CD4-positive, CD25-positive, alpha-beta regulatory T cell (primary cell): ENCODE data around the gene LRP2. TPM values are rescaled to one million over a fixed set of nuclear protein-coding genes. Genes with fewer than 3 reads are reported as not detected.

ENCODE experiments used
- ATAC-seq, 2 donors: fragments of 150-1000 bp; cut with Tn5 transposase; one replicate each; pipeline ENCODE4 v1.10.0; 2021; ENCODE audit warnings: low read depth in 2 of 2, moderate number of reproducible peaks in 2 of 2, moderate library complexity in 1 of 2
- DNase-seq, 3 donors: peaks; one replicate each; pipeline versions ENCODE4 v3.0.0 to v3.0.0-alpha.2; 2012 to 2022; ENCODE audit warnings: mixed read lengths in 1 of 3
- H3K27ac ChIP-seq: one replicate; pipeline ENCODE4 v1.7.0; 2013; ENCODE audit warnings: mild to moderate bottlenecking, low read length; ENCODE audit not compliant: insufficient read depth, poor library complexity, severe bottlenecking
- H3K27me3 ChIP-seq: one replicate; pipeline ENCODE4 v1.7.0; 2013; ENCODE audit warnings: low read length; ENCODE audit not compliant: control insufficient read depth, insufficient read depth
- H3K36me3 ChIP-seq: one replicate; pipeline ENCODE4 v1.7.0; 2013; ENCODE audit warnings: mild to moderate bottlenecking, low read length, moderate library complexity; ENCODE audit not compliant: control insufficient read depth, insufficient read depth
- H3K4me1 ChIP-seq: 2 replicates; pipeline ENCODE4 v1.7.0; 2013; ENCODE audit warnings: mild to moderate bottlenecking, low read length; ENCODE audit not compliant: insufficient read depth, control insufficient read depth, poor library complexity, severe bottlenecking
- H3K4me3 ChIP-seq: one replicate; pipeline ENCODE4 v1.7.0; 2013; ENCODE audit warnings: low read depth, mild to moderate bottlenecking, low read length, moderate library complexity
- H3K9me3 ChIP-seq, 2 experiments: 1 replicate in 1 of 2; 2 replicates in 1 of 2; pipeline ENCODE4 v1.7.0; 2013; ENCODE audit warnings: low read length in 2 of 2, mild to moderate bottlenecking in 1 of 2, moderate library complexity in 1 of 2; ENCODE audit not compliant: control insufficient read depth in 2 of 2
- H3K27ac Mint-ChIP-seq, 3 donors: one replicate each; pipeline ENCODE4 v1.8.0; 2020 to 2022; ENCODE audit warnings: mild to moderate bottlenecking in 3 of 3, mixed read lengths in 3 of 3, moderate library complexity in 2 of 3
- H3K27me3 Mint-ChIP-seq: one replicate; pipeline ENCODE4 v1.8.0; 2022; ENCODE audit warnings: mild to moderate bottlenecking, mixed read lengths
- H3K36me3 Mint-ChIP-seq: one replicate; pipeline ENCODE4 v1.8.0; 2020; ENCODE audit warnings: mixed read lengths
- H3K4me1 Mint-ChIP-seq, 4 donors: one replicate each; pipeline ENCODE4 v1.8.0; 2020 to 2022; ENCODE audit warnings: mixed read lengths in 4 of 4, mild to moderate bottlenecking in 1 of 4
- H3K4me3 Mint-ChIP-seq, 4 donors: one replicate each; pipeline ENCODE4 v1.8.0; 2020 to 2022; ENCODE audit warnings: mild to moderate bottlenecking in 4 of 4, mixed read lengths in 4 of 4, moderate library complexity in 3 of 4
- H3K9me3 Mint-ChIP-seq, 7 donors: one replicate each; pipeline ENCODE4 v1.8.0; 2020 to 2022; ENCODE audit warnings: mixed read lengths in 7 of 7, mild to moderate bottlenecking in 3 of 7, moderate library complexity in 2 of 7
- polyA plus RNA-seq, 4 donors: library from polyadenylated mRNA; unstranded; fragments of 300-500 nt; fragmentation: Illumina TruSeq; gene quantifications; one replicate each; pipeline ENCODE4 v1.2.3, GENCODE V29; 2021
- total RNA-seq: library from RNA; stranded (reverse); gene quantifications from one replicate; pipeline ENCODE4 v1.2.3, GENCODE V29; 2022

Gene LRP2
- total and polyA plus RNA-seq, 5 donors from 2014 or later = not detected

GRCh38 chr2:169229590-169229989, 132.7 kb downstream of the LRP2 start:
- Histone ChIP-seq H3K9me3 (no peaks in the 10 kb centered on the region), H3K27ac (no peak overlapping the region), H3K27me3 (no peaks in the 10 kb centered on the region), H3K4me3 (no peak overlapping the region), H3K4me1 (no peaks in the 10 kb centered on the region), H3K36me3 (no peaks in the 10 kb centered on the region)
- Mint-ChIP-seq H3K27me3 (peaks cover 5% of the 10 kb centered on the region), H3K4me3 (no peak overlapping the region), H3K27ac (no peak overlapping the region), H3K4me1 (no peaks in the 10 kb centered on the region), H3K9me3 (peaks cover 0 to 2% (median 0%) of the 10 kb centered on the region in 7 donors), H3K36me3 (no peaks in the 10 kb centered on the region)
- ATAC-seq (no peak), DNase-seq (no peak)

DNA sequence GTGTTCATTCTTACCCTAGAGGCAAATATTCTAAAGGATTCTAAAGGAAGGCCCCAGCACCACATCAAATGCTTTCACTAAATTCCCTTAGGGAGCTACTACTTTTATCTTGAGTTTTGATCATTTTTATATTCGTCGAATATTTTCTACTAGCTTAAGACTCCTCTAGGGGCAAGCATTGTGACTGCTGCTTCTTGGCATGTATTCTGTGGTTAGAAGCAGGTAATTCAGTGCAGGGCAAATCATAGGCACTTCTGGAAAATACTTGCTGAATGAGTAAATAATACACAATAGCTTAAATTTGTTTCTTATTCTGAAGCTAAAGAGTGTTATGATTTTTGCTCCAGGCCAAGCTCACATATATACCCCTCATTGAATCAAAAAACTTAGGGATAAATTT, 136.4 kb downstream of the LRP2 start:
- Histone ChIP-seq H3K27ac (no peak overlapping the region), H3K4me1 (no peaks in the 10 kb centered on the region), H3K36me3 (no peaks in the 10 kb centered on the region), H3K4me3 (no peak overlapping the region), H3K9me3 (no peaks in the 10 kb centered on the region), H3K27me3 (peaks cover 2% of the 10 kb centered on the region)
- H3K4me1 Mint-ChIP-seq = no peaks in the 10 kb centered on the region
- H3K36me3 Mint-ChIP-seq = no peaks in the 10 kb centered on the region
- no peak overlapping the region for H3K4me3 Mint-ChIP-seq
- ATAC-seq (no peak), DNase-seq (no peak)
- no peaks in the 10 kb centered on the region for H3K9me3 Mint-ChIP-seq
- H3K27me3 Mint-ChIP-seq = peaks cover 5% of the 10 kb centered on the region
- no peak overlapping the region for H3K27ac Mint-ChIP-seq

DNA sequence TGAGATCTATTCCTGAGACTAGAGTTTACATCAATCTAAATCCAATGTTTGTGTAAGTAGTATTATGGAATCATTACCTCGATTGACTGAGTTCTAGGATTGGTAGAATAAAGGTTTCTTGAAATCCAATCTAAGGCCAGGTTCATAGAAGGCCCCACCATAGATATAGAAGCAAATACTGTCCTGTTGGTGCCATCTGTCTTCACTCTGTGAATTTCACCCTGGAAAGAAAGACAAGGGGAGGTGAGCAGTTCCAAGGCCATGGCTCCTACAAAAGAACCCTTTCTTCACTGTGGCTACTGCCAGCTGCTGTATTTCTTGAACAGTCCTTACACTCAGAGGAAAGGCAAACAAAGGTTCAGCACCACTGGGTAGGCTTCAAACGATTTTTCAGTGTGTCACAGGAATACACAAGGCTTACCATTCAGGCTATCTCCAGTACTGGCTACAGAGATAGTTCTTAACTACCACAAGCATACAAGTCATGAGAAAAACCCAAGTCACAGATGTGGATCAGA, 137.0 kb downstream of the LRP2 start:
- H3K9me3 ChIP-seq = no peaks in the 10 kb centered on the region
- ATAC-seq = no peak
- no peak overlapping the region for H3K27ac ChIP-seq
- H3K4me1 ChIP-seq = no peaks in the 10 kb centered on the region
- Mint-ChIP-seq H3K4me3 (no peak overlapping the region), H3K36me3 (no peaks in the 10 kb centered on the region), H3K27ac (no peak overlapping the region), H3K9me3 (peaks cover 0 to 3% (median 0%) of the 10 kb centered on the region in 7 donors), H3K4me1 (no peaks in the 10 kb centered on the region), H3K27me3 (peaks cover 5% of the 10 kb centered on the region)
- H3K27me3 ChIP-seq = peaks cover 2% of the 10 kb centered on the region
- H3K4me3 ChIP-seq = no peak overlapping the region
- DNase-seq = no peak
- H3K36me3 ChIP-seq = no peaks in the 10 kb centered on the region

DNA sequence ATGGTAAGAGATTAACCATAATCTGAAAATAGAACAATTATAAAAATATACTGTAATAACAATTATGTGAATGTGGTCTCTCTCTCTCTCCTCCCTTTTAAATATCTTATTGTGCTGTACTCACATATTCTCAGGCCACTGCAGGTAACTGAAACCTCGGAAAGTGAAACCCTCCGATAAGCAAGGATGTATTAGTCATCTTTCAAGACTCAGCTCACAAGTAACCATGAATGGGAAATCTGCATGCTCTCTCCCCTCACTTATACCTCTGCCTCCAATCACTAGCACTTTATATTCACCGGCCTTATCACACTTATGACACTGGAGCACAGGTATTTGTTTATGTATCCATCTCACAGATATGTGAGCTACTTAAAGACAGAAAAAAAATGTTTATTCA, 139.7 kb downstream of the LRP2 start:
- Mint-ChIP-seq H3K36me3 (no peaks in the 10 kb centered on the region), H3K4me3 (no peak overlapping the region), H3K27ac (no peak overlapping the region), H3K27me3 (no peaks in the 10 kb centered on the region), H3K9me3 (peaks cover 0 to 3% (median 0%) of the 10 kb centered on the region in 7 donors), H3K4me1 (no peaks in the 10 kb centered on the region)
- peak in 1 of 3 donors; percentile 3 for DNase-seq
- no peak overlapping the region for H3K27ac ChIP-seq
- no peaks in the 10 kb centered on the region for H3K9me3 ChIP-seq
- ATAC-seq = no peak
- H3K4me1 ChIP-seq = no peaks in the 10 kb centered on the region
- peaks cover 2% of the 10 kb centered on the region for H3K27me3 ChIP-seq
- H3K4me3 ChIP-seq = no peak overlapping the region
- no peaks in the 10 kb centered on the region for H3K36me3 ChIP-seq

- no peaks in the 10 kb centered on the region for H3K36me3 ChIP-seq
- no peak overlapping the region for H3K4me3 Mint-ChIP-seq
- H3K36me3 Mint-ChIP-seq = no peaks in the 10 kb centered on the region
- DNase-seq (no peak), ATAC-seq (no peak)
- no peaks in the 10 kb centered on the region for H3K4me1 Mint-ChIP-seq
- H3K27ac ChIP-seq = no peak overlapping the region
- peaks cover 2% of the 10 kb centered on the region for H3K27me3 ChIP-seq
- no peak overlapping the region for H3K27ac Mint-ChIP-seq
- no peak overlapping the region for H3K4me3 ChIP-seq
- H3K9me3 Mint-ChIP-seq = peaks cover 0 to 3% (median 0%) of the 10 kb centered on the region in 7 donors
- no peaks in the 10 kb centered on the region for H3K27me3 Mint-ChIP-seq
- H3K9me3 ChIP-seq = no peaks in the 10 kb centered on the region
- H3K4me1 ChIP-seq = no peaks in the 10 kb centered on the region
Observed at GRCh38 chr2:169221745-169222369, 140.5 kb downstream of the LRP2 start.

DNA sequence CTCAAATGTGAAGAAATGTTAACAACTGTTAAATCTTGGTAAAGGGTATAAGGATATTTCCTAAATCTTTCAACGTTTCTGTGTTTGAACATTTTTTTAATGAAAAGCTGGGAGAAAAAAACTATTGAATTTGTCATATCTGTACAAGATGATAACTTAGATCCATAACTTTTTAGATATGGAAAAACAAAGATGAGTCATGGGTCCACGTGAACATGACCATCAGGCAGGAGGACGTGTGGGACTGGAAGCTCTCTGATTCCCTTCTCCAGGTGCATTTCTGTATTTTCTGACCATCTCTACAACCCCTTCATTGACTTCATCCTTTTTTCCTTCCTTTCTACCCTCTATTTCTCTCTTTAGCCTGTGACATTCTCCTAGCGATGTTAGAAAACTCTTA, 151.4 kb downstream of the LRP2 start:
- DNase-seq (no peak), ATAC-seq (no peak)
- no peak overlapping the region for H3K4me3 ChIP-seq
- no peaks in the 10 kb centered on the region for H3K27me3 Mint-ChIP-seq
- H3K9me3 ChIP-seq = no peaks in the 10 kb centered on the region
- no peaks in the 10 kb centered on the region for H3K36me3 Mint-ChIP-seq
- no peaks in the 10 kb centered on the region for H3K4me1 Mint-ChIP-seq
- no peaks in the 10 kb centered on the region for H3K4me1 ChIP-seq
- H3K9me3 Mint-ChIP-seq = peaks cover 0 to 4% (median 0%) of the 10 kb centered on the region in 7 donors
- H3K36me3 ChIP-seq = no peaks in the 10 kb centered on the region
- H3K4me3 Mint-ChIP-seq = no peak overlapping the region
- H3K27ac ChIP-seq = no peak overlapping the region
- H3K27ac Mint-ChIP-seq = no peak overlapping the region
- no peaks in the 10 kb centered on the region for H3K27me3 ChIP-seq

DNA sequence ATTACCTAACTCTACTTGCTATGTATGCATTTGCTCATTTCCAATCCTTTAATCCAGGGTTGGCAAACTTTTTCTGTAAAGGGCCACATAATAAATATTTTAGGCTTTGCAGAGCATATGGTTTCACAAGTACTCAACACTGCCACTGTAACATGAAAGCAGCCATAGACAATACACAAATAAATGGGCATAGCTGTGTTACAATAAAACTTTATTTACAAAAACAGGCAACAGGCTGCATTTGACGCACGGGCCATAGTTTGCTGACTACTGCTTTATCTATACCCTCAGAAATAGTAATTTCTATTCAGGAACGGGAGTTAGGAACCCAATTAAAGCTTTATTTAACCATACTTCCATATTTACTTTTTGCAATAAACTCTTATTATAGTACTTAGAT, 154.3 kb downstream of the LRP2 start:
- ATAC-seq = no peak
- peaks cover 0 to 1% (median 0%) of the 10 kb centered on the region in 7 donors for H3K9me3 Mint-ChIP-seq

DNA sequence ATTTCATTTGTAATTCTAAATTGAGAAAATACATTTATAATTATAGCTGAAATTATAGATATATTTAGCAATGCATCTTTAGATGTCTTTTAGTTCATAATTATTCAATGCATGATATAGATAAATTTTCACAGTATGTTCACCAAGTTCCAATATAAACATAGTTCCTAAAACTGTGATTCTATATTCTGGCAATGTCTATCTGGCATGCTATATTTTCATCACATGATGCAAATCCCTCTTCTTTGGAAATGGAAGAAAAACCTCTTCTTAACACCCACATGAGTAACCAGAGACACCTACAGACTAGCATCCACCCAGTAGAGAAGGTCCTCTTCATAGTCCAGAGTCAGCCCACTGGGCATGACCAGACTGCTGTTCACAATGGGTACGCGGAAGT, 157.2 kb downstream of the LRP2 start:
- no peaks in the 10 kb centered on the region for H3K36me3 Mint-ChIP-seq
- no peak overlapping the region for H3K4me3 Mint-ChIP-seq
- no peaks in the 10 kb centered on the region for H3K27me3 Mint-ChIP-seq
- peaks cover 0 to 2% (median 0%) of the 10 kb centered on the region in 7 donors for H3K9me3 Mint-ChIP-seq
- H3K36me3 ChIP-seq = no peaks in the 10 kb centered on the region
- H3K4me1 ChIP-seq = no peaks in the 10 kb centered on the region
- H3K27ac ChIP-seq = no peak overlapping the region
- no peaks in the 10 kb centered on the region for H3K4me1 Mint-ChIP-seq
- H3K27me3 ChIP-seq = no peaks in the 10 kb centered on the region
- no peaks in the 10 kb centered on the region for H3K9me3 ChIP-seq
- H3K4me3 ChIP-seq = no peak overlapping the region
- ATAC-seq (no peak), DNase-seq (no peak)
- H3K27ac Mint-ChIP-seq = no peak overlapping the region

More for the DNA sequence above, 154.3 kb downstream of the LRP2 start:
- no peaks in the 10 kb centered on the region for H3K9me3 ChIP-seq
- no peak overlapping the region for H3K4me3 Mint-ChIP-seq
- H3K27ac ChIP-seq = no peak overlapping the region
- H3K4me1 Mint-ChIP-seq = no peaks in the 10 kb centered on the region
- no peaks in the 10 kb centered on the region for H3K36me3 ChIP-seq
- DNase-seq = no peak
- H3K27ac Mint-ChIP-seq = no peak overlapping the region
- H3K4me1 ChIP-seq = no peaks in the 10 kb centered on the region
- H3K36me3 Mint-ChIP-seq = no peaks in the 10 kb centered on the region
- no peaks in the 10 kb centered on the region for H3K27me3 Mint-ChIP-seq
- no peaks in the 10 kb centered on the region for H3K27me3 ChIP-seq
- no peak overlapping the region for H3K4me3 ChIP-seq
